HepG2 (cell line): Measurements from ENCODE around the gene PTPRM. TPM values are rescaled to one million over a fixed set of nuclear protein-coding genes. Genes with fewer than 3 reads are reported as not detected.

Source experiments
- ATAC-seq: fragments of 200-7000 bp; cut with Tn5 transposase; 3 replicates; pipeline ENCODE4 v1.9.1; 2020; ENCODE audit warnings: mild to moderate bottlenecking, moderate library complexity
- BruUV-seq: library from RNA; stranded (reverse); fragments of 400-500 nt; replicated peaks from 2 replicates; lab custom pipeline; 2021; lab: Mats Ljungman, UMichigan
- CTCF ChIA-PET: fragments of 300-600 bp; formaldehyde crosslinking; extraction: SDS; loops from one replicate; lab custom pipeline; 2021; ENCODE audit warnings: low total read pairs, inconsistent platforms, low intra/inter-chr PET ratio; lab: Yijun Ruan, JAX
- POLR2A ChIA-PET: fragments of 350-600 bp; sonication (Branson Sonifier 250); formaldehyde crosslinking; loops from one replicate; lab custom pipeline; 2020; ENCODE audit warnings: antibody characterized with exemption, inconsistent platforms; lab: Yijun Ruan, JAX
- DNase-seq: peaks from one replicate; pipeline ENCODE4 v3.0.0-alpha.2; 2015; ENCODE audit warnings: low spot score
- FAIRE-seq: peaks from 3 replicates; lab custom pipeline; 2011; peaks lifted over from hg19 to GRCh38; lab: Jason Lieb, UNC
- H2AFZ ChIP-seq: one replicate; pipeline ENCODE4 v1.6.1; 2011; ENCODE audit warnings: low read length, inconsistent platforms
- H3K27ac ChIP-seq: fragments of 300-600 bp; 3 replicates; pipeline ENCODE4 v1.8.0; 2011; ENCODE audit warnings: mixed run types, mild to moderate bottlenecking, mixed read lengths, low read length, inconsistent platforms; ENCODE audit not compliant: insufficient read depth; ENCODE audit errors: extremely low read length
- H3K27me3 ChIP-seq, 2 experiments: fragments of 200-600 bp in 1 of 2; 2 replicates in 1 of 2; 3 replicates in 1 of 2; pipeline versions ENCODE4 v1.6.0 to v1.8.0; 2011; ENCODE audit warnings: low read length in 2 of 2, mild to moderate bottlenecking in 2 of 2, moderate library complexity in 2 of 2, inconsistent platforms in 1 of 2; ENCODE audit not compliant: insufficient read depth in 2 of 2, control insufficient read depth in 1 of 2
- H3K36me3 ChIP-seq, 2 experiments: fragments of 200-600 bp in 1 of 2; replicated peaks in 1 of 2; 2 replicates in 1 of 2; 3 replicates in 1 of 2; pipeline versions ENCODE4 v1.5.1 to v1.8.0; 2011; ENCODE audit warnings: low read length in 2 of 2, inconsistent platforms in 1 of 2; ENCODE audit not compliant: insufficient read depth in 2 of 2, control insufficient read depth in 1 of 2
- H3K4me1 ChIP-seq: 2 replicates; pipeline ENCODE4 v1.5.1; 2012; ENCODE audit warnings: low read length, inconsistent platforms; ENCODE audit not compliant: insufficient read depth
- H3K4me2 ChIP-seq: 2 replicates; pipeline ENCODE4 v1.6.0; 2011; ENCODE audit warnings: low read depth, low read length, inconsistent platforms
- H3K4me3 ChIP-seq, 3 experiments: fragments of 200-600 bp in 1 of 3; sonication (generic), shearing (Covaris generic) in 1 of 3; replicated peaks in 1 of 3; 2 replicates each; pipeline ENCODE4 v1.5.1; 2011 to 2016; ENCODE audit warnings: low read length in 3 of 3, inconsistent platforms in 2 of 3, low read depth in 2 of 3, mild to moderate bottlenecking in 2 of 3, control low read depth in 1 of 3, mixed read lengths in 1 of 3; ENCODE audit not compliant: insufficient read depth in 1 of 3
- H3K79me2 ChIP-seq: one replicate; pipeline ENCODE4 v1.6.1; 2011; ENCODE audit warnings: low read length, inconsistent platforms; ENCODE audit not compliant: insufficient read depth
- H3K9ac ChIP-seq: 2 replicates; pipeline ENCODE4 v1.6.0; 2011; ENCODE audit warnings: mild to moderate bottlenecking, low read depth, low read length, inconsistent platforms; ENCODE audit not compliant: insufficient read depth
- H3K9me3 ChIP-seq: 2 replicates; pipeline ENCODE4 v1.5.1; 2012; ENCODE audit warnings: mild to moderate bottlenecking, low read length
- H4K20me1 ChIP-seq: 2 replicates; pipeline ENCODE4 v1.6.0; 2011; ENCODE audit warnings: inconsistent platforms, mild to moderate bottlenecking, low read length, moderate library complexity; ENCODE audit not compliant: insufficient read depth
- ARNTL ChIP-seq: sonication (generic); formaldehyde crosslinking; IDR thresholded peaks from 2 replicates; pipeline ENCODE4 v1.4.0; 2020; ENCODE audit warnings: mild to moderate bottlenecking, missing genetic modification reagents
- ATRX ChIP-seq: sonication (generic); formaldehyde crosslinking; IDR thresholded peaks from 2 replicates; pipeline ENCODE4 v1.4.0; 2020; ENCODE audit warnings: missing genetic modification reagents, borderline replicate concordance
- CEBPB ChIP-seq: IDR thresholded peaks from 2 replicates; pipeline ENCODE4 v1.6.1; 2011; ENCODE audit warnings: low read depth, low read length, improper control_type of control experiment, borderline replicate concordance
- CEBPG ChIP-seq: IDR thresholded peaks from 2 replicates; pipeline ENCODE4 v1.6.1; 2016
- FOXA1 ChIP-seq, 2 experiments: fragments of 450-650 bp in 1 of 2; sonication (generic) in 1 of 2; formaldehyde crosslinking in 1 of 2; IDR thresholded peaks; 2 replicates each; pipeline versions ENCODE4 v1.4.0 to v1.6.1; 2016 to 2020; ENCODE audit warnings: missing genetic modification reagents in 1 of 2
- GABPB1 ChIP-seq: IDR thresholded peaks from 2 replicates; pipeline ENCODE4 v1.6.1; 2016; ENCODE audit warnings: mild to moderate bottlenecking, missing genetic modification reagents, moderate library complexity, missing compliant biosample characterization
- KAT8 ChIP-seq: IDR thresholded peaks from 2 replicates; pipeline ENCODE4 v1.6.1; 2016; ENCODE audit warnings: missing genetic modification reagents, missing compliant biosample characterization
- NFATC3 ChIP-seq: sonication (generic); formaldehyde crosslinking; IDR thresholded peaks from 2 replicates; pipeline ENCODE4 v1.5.1; 2020; ENCODE audit warnings: mild to moderate bottlenecking, missing genetic modification reagents
- RBM39 ChIP-seq: fragments of 200-400 bp; formaldehyde crosslinking; IDR thresholded peaks from one replicate; pipeline ENCODE4 v1.6.1; 2018; ENCODE audit warnings: antibody characterized with exemption, mild to moderate bottlenecking, low read depth, low read length; ENCODE audit not compliant: poor library complexity, severe bottlenecking
- SAP130 ChIP-seq: IDR thresholded peaks from 2 replicates; pipeline ENCODE4 v1.6.1; 2016; ENCODE audit warnings: low read depth
- TARDBP ChIP-seq: sonication (generic); formaldehyde crosslinking; IDR thresholded peaks from 2 replicates; pipeline ENCODE4 v1.8.0; 2022; ENCODE audit warnings: mild to moderate bottlenecking, missing genetic modification reagents
- TP53 ChIP-seq: sonication (generic); formaldehyde crosslinking; conservative IDR thresholded peaks from 2 replicates; pipeline ENCODE4 v1.4.0; 2020; ENCODE audit warnings: missing genetic modification reagents
- ZFP41 ChIP-seq: sonication (generic); formaldehyde crosslinking; IDR thresholded peaks from 2 replicates; pipeline ENCODE4 v1.4.0; 2020; ENCODE audit warnings: mild to moderate bottlenecking, missing genetic modification reagents, borderline replicate concordance
- ZNF260 ChIP-seq: sonication (generic); formaldehyde crosslinking; IDR thresholded peaks from 2 replicates; pipeline ENCODE4 v1.4.0; 2020; ENCODE audit warnings: missing genetic modification reagents, low read depth, mild to moderate bottlenecking, borderline replicate concordance
- ZNF883 ChIP-seq: sonication (generic); formaldehyde crosslinking; IDR thresholded peaks from 2 replicates; pipeline ENCODE4 v1.5.1; 2020; ENCODE audit warnings: mild to moderate bottlenecking, missing genetic modification reagents; ENCODE audit errors: not compliant biosample characterization
- WGBS: methylation state at CpG from one replicate; pipeline ENCODE4 v1.1.6; 2017; ENCODE audit warnings: low lambda C conversion rate; 5-methylcytosine and 5-hydroxymethylcytosine counted together
- in situ Hi-C: cut with HindIII; loops from 2 replicates; pipeline ENCODE4 v1.10.0; 2017; ENCODE audit warnings: low pct_unique_long_range_greater_than_20kb; ENCODE audit not compliant: extremely low pct_ligation_motif_present
- intact Hi-C: fragments of 100-400 bp; cut with micrococcal nuclease; formaldehyde crosslinking; loops from one replicate; pipeline ENCODE4 v1.10.0; 2022; ENCODE audit not compliant: unreplicated experiment
- polyA plus RNA-seq, 8 experiments: library from polyadenylated mRNA; depleted of rRNA in 3 of 8; stranded (reverse) in 7 of 8; unstranded in 1 of 8; fragments of >200 nt; fragmentation: Illumina TruSeq in 4 of 8; extraction: Trizol in 4 of 8; gene quantifications; 2 replicates each; pipeline versions ENCODE4 v1.2.1 to v1.2.3, GENCODE V29; 2011 to 2016; ENCODE audit warnings: low read depth in 4 of 8, missing spikeins in 1 of 8, mixed read lengths in 1 of 8; ENCODE audit not compliant: insufficient read depth in 1 of 8
- total RNA-seq, 5 experiments: library from RNA; depleted of rRNA; stranded (reverse); fragments of >200 nt; fragmentation: Illumina TruSeq; extraction: Trizol; gene quantifications; 2 replicates each; pipeline ENCODE4 v1.2.3, GENCODE V29; 2016; ENCODE audit warnings: low read depth in 1 of 5
- TF ChIP-seq, protein P1 (sequence below): sonication (generic); formaldehyde crosslinking; IDR thresholded peaks from 2 replicates; pipeline ENCODE4 v1.4.0; 2020; ENCODE audit warnings: missing genetic modification reagents
- TF ChIP-seq, protein P2 (sequence below): sonication (generic); formaldehyde crosslinking; IDR thresholded peaks from 2 replicates; pipeline ENCODE4 v1.5.1; 2020; ENCODE audit warnings: missing genetic modification reagents, mild to moderate bottlenecking, borderline replicate concordance

PTPRM gene
- total and polyA plus RNA-seq, 2 of the 13 experiments (the other 11 are each of a cell fraction or from before 2014, with no cell fraction given), result 12.6 to 108 TPM

DNA sequence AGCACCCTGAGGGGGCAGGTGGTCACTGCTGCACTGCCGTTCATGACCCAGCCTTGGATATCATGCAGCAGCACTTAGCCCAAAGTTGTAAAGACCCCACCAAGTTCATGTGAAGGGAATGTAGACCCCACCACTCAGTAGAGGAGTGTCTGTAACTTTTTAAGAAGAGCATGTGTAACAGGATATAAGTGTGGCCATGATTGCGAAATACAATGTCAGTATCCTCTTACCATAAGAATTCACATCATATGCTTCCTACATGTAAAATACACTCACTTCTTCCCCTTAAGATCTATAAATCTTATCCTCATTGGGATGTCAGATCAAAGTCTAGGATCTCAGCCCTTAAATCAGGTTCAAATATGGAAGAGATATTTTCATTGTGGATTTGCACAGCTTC lies 276.9 kb downstream of the PTPRM start:
- Histone ChIP-seq H4K20me1 (no peaks in the 10 kb centered on the region), H3K27me3 (no peaks in the 10 kb centered on the region), H3K27ac (no peak overlapping the region), H3K9me3 (peaks cover 12% of the 10 kb centered on the region), H3K9ac (no peak overlapping the region), H3K4me3 (no peak overlapping the region), H3K36me3 (peaks cover 1 to 3% of the 10 kb centered on the region in 2 experiments; a peak in 2 of 5 replicates), H3K4me1 (no peaks in the 10 kb centered on the region), H2AFZ (no peak overlapping the region), H3K79me2 (no peaks in the 10 kb centered on the region), H3K4me2 (no peak overlapping the region)
- BruUV-seq, result no TSS peak
- ChIA-PET CTCF (no interaction called here), POLR2A (no interaction called here)
- DNase-seq (no peak), FAIRE-seq (no peak), ATAC-seq (no peak)
- in situ Hi-C loops, result no loop called here
- whole genome bisulfite sequencing, result 100% methylated on average over 2 of the region's 2 CpGs
- intact Hi-C loops, result no loop called here
- TF ChIP-seq, protein P1, sequence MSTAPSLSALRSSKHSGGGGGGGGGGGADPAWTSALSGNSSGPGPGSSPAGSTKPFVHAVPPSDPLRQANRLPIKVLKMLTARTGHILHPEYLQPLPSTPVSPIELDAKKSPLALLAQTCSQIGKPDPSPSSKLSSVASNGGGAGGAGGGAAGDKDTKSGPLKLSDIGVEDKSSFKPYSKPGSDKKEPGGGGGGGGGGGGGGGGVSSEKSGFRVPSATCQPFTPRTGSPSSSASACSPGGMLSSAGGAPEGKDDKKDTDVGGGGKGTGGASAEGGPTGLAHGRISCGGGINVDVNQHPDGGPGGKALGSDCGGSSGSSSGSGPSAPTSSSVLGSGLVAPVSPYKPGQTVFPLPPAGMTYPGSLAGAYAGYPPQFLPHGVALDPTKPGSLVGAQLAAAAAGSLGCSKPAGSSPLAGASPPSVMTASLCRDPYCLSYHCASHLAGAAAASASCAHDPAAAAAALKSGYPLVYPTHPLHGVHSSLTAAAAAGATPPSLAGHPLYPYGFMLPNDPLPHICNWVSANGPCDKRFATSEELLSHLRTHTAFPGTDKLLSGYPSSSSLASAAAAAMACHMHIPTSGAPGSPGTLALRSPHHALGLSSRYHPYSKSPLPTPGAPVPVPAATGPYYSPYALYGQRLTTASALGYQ (CRISPR knock-in tag), result no peak
- TF ChIP-seq TARDBP (CRISPR knock-in tag) (no peak), CEBPG (CRISPR knock-in tag) (peak; percentile 42; the same call in 1 of the 2 replicates), CEBPB (peak; percentile 95)
- TF ChIP-seq, all 625 proteins: peak for 2

DNA sequence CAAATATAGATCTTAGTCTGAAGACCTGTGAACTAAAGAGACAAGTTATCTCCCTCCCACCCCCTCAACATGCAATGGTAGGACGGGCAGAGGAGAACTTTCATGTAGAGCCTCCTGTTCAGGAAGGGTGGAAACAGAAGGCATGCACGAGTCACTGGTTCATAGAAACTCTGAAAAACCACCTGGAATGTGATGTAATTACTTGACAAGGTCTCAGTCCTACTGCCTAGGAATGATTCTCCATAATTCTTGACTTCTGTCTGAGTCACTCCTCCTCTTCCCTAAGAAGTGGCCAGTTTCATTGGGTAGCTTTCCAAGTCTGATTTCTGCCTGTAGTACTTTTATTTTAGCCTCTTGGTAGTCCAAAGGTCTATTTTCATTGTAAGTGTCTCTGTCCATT lies 277.3 kb downstream of the PTPRM start:
- Histone ChIP-seq H3K4me1 (no peaks in the 10 kb centered on the region), H3K4me2 (no peak overlapping the region), H3K27me3 (no peaks in the 10 kb centered on the region), H3K79me2 (no peaks in the 10 kb centered on the region), H4K20me1 (no peaks in the 10 kb centered on the region), H3K9me3 (peaks cover 12% of the 10 kb centered on the region), H3K27ac (no peak overlapping the region), H2AFZ (no peak overlapping the region), H3K36me3 (peaks cover 0 to 3% of the 10 kb centered on the region in 2 experiments; a peak in 2 of 5 replicates), H3K4me3 (no peak overlapping the region), H3K9ac (no peak overlapping the region)
- no peak for ATAC-seq
- in situ Hi-C loops (no loop called here), intact Hi-C loops (no loop called here)
- 96% methylated on average over 2 of the region's 2 CpGs for WGBS
- BruUV-seq, result no TSS peak
- ChIA-PET POLR2A (no interaction called here), CTCF (no interaction called here)
- no peak for FAIRE-seq
- no peak for DNase-seq
- TF ChIP-seq SAP130 (CRISPR knock-in tag) (no peak), FOXA1 (IDR thresholded peaks at IDR 0.05) (no peak), FOXA1 (CRISPR knock-in tag; IDR thresholded peaks at IDR 0.05) (no peak), TP53 (CRISPR knock-in tag) (no peak), GABPB1 (no peak), ARNTL (CRISPR knock-in tag) (no peak), ZNF260 (CRISPR knock-in tag) (no peak), ATRX (CRISPR knock-in tag) (no peak), NFATC3 (CRISPR knock-in tag) (no peak), RBM39 (no peak), ZFP41 (CRISPR knock-in tag) (no peak), CEBPB (no peak), ZNF883 (CRISPR knock-in tag) (no peak), KAT8 (no peak)
- TF ChIP-seq, protein P2, sequence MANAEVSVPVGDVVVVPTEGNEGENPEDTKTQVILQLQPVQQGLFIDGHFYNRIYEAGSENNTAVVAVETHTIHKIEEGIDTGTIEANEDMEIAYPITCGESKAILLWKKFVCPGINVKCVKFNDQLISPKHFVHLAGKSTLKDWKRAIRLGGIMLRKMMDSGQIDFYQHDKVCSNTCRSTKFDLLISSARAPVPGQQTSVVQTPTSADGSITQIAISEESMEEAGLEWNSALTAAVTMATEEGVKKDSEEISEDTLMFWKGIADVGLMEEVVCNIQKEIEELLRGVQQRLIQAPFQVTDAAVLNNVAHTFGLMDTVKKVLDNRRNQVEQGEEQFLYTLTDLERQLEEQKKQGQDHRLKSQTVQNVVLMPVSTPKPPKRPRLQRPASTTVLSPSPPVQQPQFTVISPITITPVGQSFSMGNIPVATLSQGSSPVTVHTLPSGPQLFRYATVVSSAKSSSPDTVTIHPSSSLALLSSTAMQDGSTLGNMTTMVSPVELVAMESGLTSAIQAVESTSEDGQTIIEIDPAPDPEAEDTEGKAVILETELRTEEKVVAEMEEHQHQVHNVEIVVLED (CRISPR knock-in tag), result no peak
